HepG2 (cell line): Measurements from ENCODE around the gene STARD6. TPM values are rescaled to one million over a fixed set of nuclear protein-coding genes. Genes with fewer than 3 reads are reported as not detected.

Experiments
- ATAC-seq: fragments of 200-7000 bp; cut with Tn5 transposase; 3 replicates; pipeline ENCODE4 v1.9.1; 2020; ENCODE audit warnings: mild to moderate bottlenecking, moderate library complexity
- BruUV-seq: library from RNA; stranded (reverse); fragments of 400-500 nt; replicated peaks from 2 replicates; lab custom pipeline; 2021; lab: Mats Ljungman, UMichigan
- CTCF ChIA-PET: fragments of 300-600 bp; formaldehyde crosslinking; extraction: SDS; loops from one replicate; lab custom pipeline; 2021; ENCODE audit warnings: low total read pairs, inconsistent platforms, low intra/inter-chr PET ratio; lab: Yijun Ruan, JAX
- POLR2A ChIA-PET: fragments of 350-600 bp; sonication (Branson Sonifier 250); formaldehyde crosslinking; loops from one replicate; lab custom pipeline; 2020; ENCODE audit warnings: antibody characterized with exemption, inconsistent platforms; lab: Yijun Ruan, JAX
- DNase-seq: peaks from one replicate; pipeline ENCODE4 v3.0.0-alpha.2; 2015; ENCODE audit warnings: low spot score
- FAIRE-seq: peaks from 3 replicates; lab custom pipeline; 2011; peaks lifted over from hg19 to GRCh38; lab: Jason Lieb, UNC
- H2AFZ ChIP-seq: one replicate; pipeline ENCODE4 v1.6.1; 2011; ENCODE audit warnings: low read length, inconsistent platforms
- H3K27ac ChIP-seq: fragments of 300-600 bp; 3 replicates; pipeline ENCODE4 v1.8.0; 2011; ENCODE audit warnings: mixed run types, mild to moderate bottlenecking, mixed read lengths, low read length, inconsistent platforms; ENCODE audit not compliant: insufficient read depth; ENCODE audit errors: extremely low read length
- H3K27me3 ChIP-seq, 2 experiments: fragments of 200-600 bp in 1 of 2; 2 replicates in 1 of 2; 3 replicates in 1 of 2; pipeline versions ENCODE4 v1.6.0 to v1.8.0; 2011; ENCODE audit warnings: low read length in 2 of 2, mild to moderate bottlenecking in 2 of 2, moderate library complexity in 2 of 2, inconsistent platforms in 1 of 2; ENCODE audit not compliant: insufficient read depth in 2 of 2, control insufficient read depth in 1 of 2
- H3K36me3 ChIP-seq, 2 experiments: fragments of 200-600 bp in 1 of 2; replicated peaks in 1 of 2; 2 replicates in 1 of 2; 3 replicates in 1 of 2; pipeline versions ENCODE4 v1.5.1 to v1.8.0; 2011; ENCODE audit warnings: low read length in 2 of 2, inconsistent platforms in 1 of 2; ENCODE audit not compliant: insufficient read depth in 2 of 2, control insufficient read depth in 1 of 2
- H3K4me1 ChIP-seq: 2 replicates; pipeline ENCODE4 v1.5.1; 2012; ENCODE audit warnings: low read length, inconsistent platforms; ENCODE audit not compliant: insufficient read depth
- H3K4me2 ChIP-seq: 2 replicates; pipeline ENCODE4 v1.6.0; 2011; ENCODE audit warnings: low read depth, low read length, inconsistent platforms
- H3K4me3 ChIP-seq, 3 experiments: fragments of 200-600 bp in 1 of 3; sonication (generic), shearing (Covaris generic) in 1 of 3; replicated peaks in 1 of 3; 2 replicates each; pipeline ENCODE4 v1.5.1; 2011 to 2016; ENCODE audit warnings: low read length in 3 of 3, inconsistent platforms in 2 of 3, low read depth in 2 of 3, mild to moderate bottlenecking in 2 of 3, control low read depth in 1 of 3, mixed read lengths in 1 of 3; ENCODE audit not compliant: insufficient read depth in 1 of 3
- H3K79me2 ChIP-seq: one replicate; pipeline ENCODE4 v1.6.1; 2011; ENCODE audit warnings: low read length, inconsistent platforms; ENCODE audit not compliant: insufficient read depth
- H3K9ac ChIP-seq: 2 replicates; pipeline ENCODE4 v1.6.0; 2011; ENCODE audit warnings: mild to moderate bottlenecking, low read depth, low read length, inconsistent platforms; ENCODE audit not compliant: insufficient read depth
- H3K9me3 ChIP-seq: 2 replicates; pipeline ENCODE4 v1.5.1; 2012; ENCODE audit warnings: mild to moderate bottlenecking, low read length
- H4K20me1 ChIP-seq: 2 replicates; pipeline ENCODE4 v1.6.0; 2011; ENCODE audit warnings: inconsistent platforms, mild to moderate bottlenecking, low read length, moderate library complexity; ENCODE audit not compliant: insufficient read depth
- ATF5 ChIP-seq: sonication (generic); formaldehyde crosslinking; IDR thresholded peaks from 2 replicates; pipeline ENCODE4 v1.4.0; 2020; ENCODE audit warnings: mild to moderate bottlenecking, low read depth, missing genetic modification reagents
- CERS6 ChIP-seq: sonication (generic); formaldehyde crosslinking; IDR thresholded peaks from 2 replicates; pipeline ENCODE4 v1.5.0; 2020; ENCODE audit warnings: missing genetic modification reagents
- DZIP1 ChIP-seq: sonication (generic); formaldehyde crosslinking; IDR thresholded peaks from 2 replicates; pipeline ENCODE4 v1.5.0; 2020; ENCODE audit warnings: mild to moderate bottlenecking, missing genetic modification reagents
- HDAC6 ChIP-seq: fragments of 200-600 bp; sonication (generic); IDR thresholded peaks from 2 replicates; pipeline ENCODE4 v1.7.0; 2017; ENCODE audit warnings: mild to moderate bottlenecking, antibody characterized with exemption, low read length, low read depth
- KDM3A ChIP-seq: IDR thresholded peaks from 2 replicates; pipeline ENCODE4 v1.6.1; 2018; ENCODE audit warnings: low read depth, missing compliant biosample characterization
- MLXIP ChIP-seq: sonication (generic); formaldehyde crosslinking; IDR thresholded peaks from 2 replicates; pipeline ENCODE4 v1.9.0; 2021; ENCODE audit warnings: missing genetic modification reagents, borderline replicate concordance
- NCOA1 ChIP-seq: sonication (generic); formaldehyde crosslinking; IDR thresholded peaks from 2 replicates; pipeline ENCODE4 v1.9.0; 2021; ENCODE audit warnings: missing genetic modification reagents
- NR2F1 ChIP-seq, 2 experiments: fragments of 450-650 bp in 1 of 2; formaldehyde crosslinking in 1 of 2; IDR thresholded peaks; 2 replicates each; pipeline versions ENCODE4 v1.5.0 to v1.6.1; 2016 to 2020; ENCODE audit warnings: mild to moderate bottlenecking in 1 of 2, missing compliant biosample characterization in 1 of 2, missing genetic modification reagents in 1 of 2, moderate library complexity in 1 of 2
- SCMH1 ChIP-seq: sonication (generic); formaldehyde crosslinking; IDR thresholded peaks from 2 replicates; pipeline ENCODE4 v1.9.0; 2021; ENCODE audit warnings: missing genetic modification reagents, mild to moderate bottlenecking, borderline replicate concordance
- ZNF430 ChIP-seq: sonication (generic); formaldehyde crosslinking; IDR thresholded peaks from 2 replicates; pipeline ENCODE4 v1.9.0; 2021; ENCODE audit warnings: mild to moderate bottlenecking, missing genetic modification reagents
- ZNF703 ChIP-seq: sonication (generic); formaldehyde crosslinking; IDR thresholded peaks from 2 replicates; pipeline ENCODE4 v1.5.1; 2020; ENCODE audit warnings: missing genetic modification reagents, mild to moderate bottlenecking, moderate library complexity, borderline replicate concordance
- ZXDC ChIP-seq: sonication (generic); formaldehyde crosslinking; IDR thresholded peaks from 2 replicates; pipeline ENCODE4 v1.5.0; 2020; ENCODE audit warnings: mild to moderate bottlenecking, missing genetic modification reagents
- in situ Hi-C: cut with HindIII; loops from 2 replicates; pipeline ENCODE4 v1.10.0; 2017; ENCODE audit warnings: low pct_unique_long_range_greater_than_20kb; ENCODE audit not compliant: extremely low pct_ligation_motif_present
- intact Hi-C: fragments of 100-400 bp; cut with micrococcal nuclease; formaldehyde crosslinking; loops from one replicate; pipeline ENCODE4 v1.10.0; 2022; ENCODE audit not compliant: unreplicated experiment
- polyA plus RNA-seq, 8 experiments: library from polyadenylated mRNA; depleted of rRNA in 3 of 8; stranded (reverse) in 7 of 8; unstranded in 1 of 8; fragments of >200 nt; fragmentation: Illumina TruSeq in 4 of 8; extraction: Trizol in 4 of 8; gene quantifications; 2 replicates each; pipeline versions ENCODE4 v1.2.1 to v1.2.3, GENCODE V29; 2011 to 2016; ENCODE audit warnings: low read depth in 4 of 8, missing spikeins in 1 of 8, mixed read lengths in 1 of 8; ENCODE audit not compliant: insufficient read depth in 1 of 8
- total RNA-seq, 5 experiments: library from RNA; depleted of rRNA; stranded (reverse); fragments of >200 nt; fragmentation: Illumina TruSeq; extraction: Trizol; gene quantifications; 2 replicates each; pipeline ENCODE4 v1.2.3, GENCODE V29; 2016; ENCODE audit warnings: low read depth in 1 of 5

The STARD6 gene
- total and polyA plus RNA-seq, 2 of the 13 experiments (the other 11 are each of a cell fraction or from before 2014, with no cell fraction given), result not detected

- H3K4me3 ChIP-seq, result no peak overlapping the region
- intact Hi-C loops, result no loop called here
- no peak overlapping the region for H3K4me2 ChIP-seq
- no TSS peak for BruUV-seq
- no peak overlapping the region for H2AFZ ChIP-seq
- H3K36me3 ChIP-seq, result no peaks in the 10 kb centered on the region
- H3K27ac ChIP-seq, result no peak overlapping the region
- in situ Hi-C loops, result no loop called here
- no peaks in the 10 kb centered on the region for H3K4me1 ChIP-seq
- no peaks in the 10 kb centered on the region for H3K79me2 ChIP-seq
- CTCF ChIA-PET, result no interaction called here
- H3K27me3 ChIP-seq, result no peaks in the 10 kb centered on the region
- ATAC-seq (no peak), DNase-seq (no peak), FAIRE-seq (no peak)
- H3K9me3 ChIP-seq, result no peaks in the 10 kb centered on the region
- POLR2A ChIA-PET, result no interaction called here
- no peak overlapping the region for H3K9ac ChIP-seq
- no peaks in the 10 kb centered on the region for H4K20me1 ChIP-seq
- TF ChIP-seq SCMH1 (CRISPR knock-in tag), result no peak
- no peak for TF ChIP-seq NR2F1 (CRISPR knock-in tag; IDR thresholded peaks at IDR 0.05)
- no peak for TF ChIP-seq ZNF430 (CRISPR knock-in tag)
- TF ChIP-seq HDAC6, result no peak
- no peak for TF ChIP-seq CERS6
- no peak for TF ChIP-seq NCOA1 (CRISPR knock-in tag)
- no peak for TF ChIP-seq KDM3A (CRISPR knock-in tag)
- TF ChIP-seq DZIP1, result no peak
- no peak for TF ChIP-seq ZNF703 (CRISPR knock-in tag)
- TF ChIP-seq ATF5, result no peak
- TF ChIP-seq MLXIP, result no peak
- no peak for TF ChIP-seq ZXDC (CRISPR knock-in tag)
Observed at GRCh38 chr18:54303408-54303807, 54.2 kb downstream of the STARD6 start.
